ENCODE measurements around the gene TBC1D30.

DNA sequence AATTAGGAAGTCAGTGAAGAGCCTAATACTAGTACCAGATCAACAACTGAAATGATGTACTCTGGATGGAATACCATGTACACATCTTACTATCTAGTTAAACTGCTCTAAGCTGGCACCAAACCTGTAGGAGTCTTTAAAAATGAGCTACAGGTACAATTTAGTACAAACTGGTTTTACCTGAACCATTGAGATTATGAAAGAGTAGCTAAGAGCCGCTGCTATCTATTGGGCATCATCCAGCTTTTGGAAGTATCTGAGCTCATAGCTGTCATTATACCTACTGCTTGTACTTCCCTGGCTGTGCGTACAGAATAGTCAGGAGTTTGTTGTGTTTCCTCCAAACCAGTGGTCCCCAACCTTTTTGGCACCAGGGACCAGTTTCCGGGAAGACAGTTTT is 12.4 kb downstream of the TBC1D30 start:
- TF ChIP-seq, protein P1, sequence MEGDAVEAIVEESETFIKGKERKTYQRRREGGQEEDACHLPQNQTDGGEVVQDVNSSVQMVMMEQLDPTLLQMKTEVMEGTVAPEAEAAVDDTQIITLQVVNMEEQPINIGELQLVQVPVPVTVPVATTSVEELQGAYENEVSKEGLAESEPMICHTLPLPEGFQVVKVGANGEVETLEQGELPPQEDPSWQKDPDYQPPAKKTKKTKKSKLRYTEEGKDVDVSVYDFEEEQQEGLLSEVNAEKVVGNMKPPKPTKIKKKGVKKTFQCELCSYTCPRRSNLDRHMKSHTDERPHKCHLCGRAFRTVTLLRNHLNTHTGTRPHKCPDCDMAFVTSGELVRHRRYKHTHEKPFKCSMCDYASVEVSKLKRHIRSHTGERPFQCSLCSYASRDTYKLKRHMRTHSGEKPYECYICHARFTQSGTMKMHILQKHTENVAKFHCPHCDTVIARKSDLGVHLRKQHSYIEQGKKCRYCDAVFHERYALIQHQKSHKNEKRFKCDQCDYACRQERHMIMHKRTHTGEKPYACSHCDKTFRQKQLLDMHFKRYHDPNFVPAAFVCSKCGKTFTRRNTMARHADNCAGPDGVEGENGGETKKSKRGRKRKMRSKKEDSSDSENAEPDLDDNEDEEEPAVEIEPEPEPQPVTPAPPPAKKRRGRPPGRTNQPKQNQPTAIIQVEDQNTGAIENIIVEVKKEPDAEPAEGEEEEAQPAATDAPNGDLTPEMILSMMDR (IDR thresholded peaks at IDR 0.05), result no peak
- no peak for TF ChIP-seq EP300 (IDR thresholded peaks at IDR 0.05)
- TF ChIP-seq KDM5A (IDR thresholded peaks at IDR 0.05), result no peak
- TF ChIP-seq ZFP36 (IDR thresholded peaks at IDR 0.05; ENCODE audit: borderline replicate concordance, partially characterized antibody), result no peak

Measured in A549 (cell line).